ENCODE results near the gene SCO1.

GRCh38 chr17:10651927-10652326 lies 45.4 kb downstream of the SCO1 start:
- TF ChIP-seq JUND (IDR thresholded peaks at IDR 0.05; ENCODE audit: low read depth, low read length), result no peak
- TF ChIP-seq BHLHE40 (IDR thresholded peaks at IDR 0.05; ENCODE audit: borderline replicate concordance in 1 of 2, low read depth in 2 of 2, low read length in 1 of 2), result no peak
- TF ChIP-seq CTCF (IDR thresholded peaks at IDR 0.05 in 2 of 3, conservative IDR thresholded peaks at IDR 0.05 in 1 of 3; ENCODE audit: control insufficient read depth in 2 of 3, extremely low read depth in 1 of 3, insufficient read depth in 1 of 3, low read depth in 3 of 3, low read length in 3 of 3), result no peak

Measured in GM12878 (cell line).